Kidney epithelial cell (primary cell): ENCODE measurements around the gene MAPK1IP1L. TPM values are rescaled to one million over a fixed set of nuclear protein-coding genes. Genes with fewer than 3 reads are reported as not detected.
"Not testable (repeated sequence)": the region's sequence is repeated elsewhere in the genome, so short reads cannot be mapped to it uniquely, and the experiment has no call there.

Experiments
- DNase-seq: peaks from one replicate; pipeline ENCODE4 v3.0.0-alpha.2; 2010; ENCODE audit warnings: low read depth
- H3K27me3 ChIP-seq: 2 replicates; pipeline ENCODE4 v1.6.0; 2011; ENCODE audit warnings: low read length; ENCODE audit not compliant: control insufficient read depth, insufficient read depth
- H3K36me3 ChIP-seq: 2 replicates; pipeline ENCODE4 v1.5.1; 2011; ENCODE audit warnings: low read length; ENCODE audit not compliant: control insufficient read depth, insufficient read depth
- H3K4me3 ChIP-seq: 2 replicates; pipeline ENCODE4 v1.5.1; 2011; ENCODE audit warnings: low read depth, mild to moderate bottlenecking, control low read depth, low read length
- total RNA-seq: library from RNA; depleted of rRNA; stranded (reverse); fragments of >200 nt; gene quantifications from 2 replicates; pipeline ENCODE4 v1.2.3, GENCODE V29; 2015
- TF ChIP-seq, protein P1 (sequence below): IDR thresholded peaks from 2 replicates; pipeline ENCODE4 v1.5.1; 2011; ENCODE audit warnings: mild to moderate bottlenecking, moderate library complexity, low read length, control low read depth, inconsistent platforms; ENCODE audit not compliant: insufficient read depth, poor library complexity, severe bottlenecking

The MAPK1IP1L gene
- total RNA-seq, result 114 and 147 TPM in 2 replicates

- no peaks in the 10 kb centered on the region for H3K27me3 ChIP-seq
- H3K36me3 ChIP-seq, result no peaks in the 10 kb centered on the region
- H3K4me3 ChIP-seq, result peak within 1 kb of the TSS; percentile 100
- TF ChIP-seq, protein P1, sequence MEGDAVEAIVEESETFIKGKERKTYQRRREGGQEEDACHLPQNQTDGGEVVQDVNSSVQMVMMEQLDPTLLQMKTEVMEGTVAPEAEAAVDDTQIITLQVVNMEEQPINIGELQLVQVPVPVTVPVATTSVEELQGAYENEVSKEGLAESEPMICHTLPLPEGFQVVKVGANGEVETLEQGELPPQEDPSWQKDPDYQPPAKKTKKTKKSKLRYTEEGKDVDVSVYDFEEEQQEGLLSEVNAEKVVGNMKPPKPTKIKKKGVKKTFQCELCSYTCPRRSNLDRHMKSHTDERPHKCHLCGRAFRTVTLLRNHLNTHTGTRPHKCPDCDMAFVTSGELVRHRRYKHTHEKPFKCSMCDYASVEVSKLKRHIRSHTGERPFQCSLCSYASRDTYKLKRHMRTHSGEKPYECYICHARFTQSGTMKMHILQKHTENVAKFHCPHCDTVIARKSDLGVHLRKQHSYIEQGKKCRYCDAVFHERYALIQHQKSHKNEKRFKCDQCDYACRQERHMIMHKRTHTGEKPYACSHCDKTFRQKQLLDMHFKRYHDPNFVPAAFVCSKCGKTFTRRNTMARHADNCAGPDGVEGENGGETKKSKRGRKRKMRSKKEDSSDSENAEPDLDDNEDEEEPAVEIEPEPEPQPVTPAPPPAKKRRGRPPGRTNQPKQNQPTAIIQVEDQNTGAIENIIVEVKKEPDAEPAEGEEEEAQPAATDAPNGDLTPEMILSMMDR, result peak; percentile 61
- DNase-seq, result peak; percentile 61
Measured at GRCh38 chr14:55051423-55052268, at the start of gene MAPK1IP1L. Gene MAPK1IP1L (plus strand): TSS chr14:55051647. CDS start chr14:55061684, 10,037 bp downstream.

GRCh38 chr14:55005071-55005470 is 46.4 kb upstream of the MAPK1IP1L start:
- DNase-seq, result no peak
- TF ChIP-seq, protein P1, result no peak
- Histone ChIP-seq H3K4me3 (no peak overlapping the region), H3K27me3 (no peaks in the 10 kb centered on the region), H3K36me3 (no peaks in the 10 kb centered on the region)

GRCh38 chr14:55015006-55015405 is 36.4 kb upstream of the MAPK1IP1L start:
- Histone ChIP-seq H3K36me3 (no peaks in the 10 kb centered on the region), H3K4me3 (no peak overlapping the region), H3K27me3 (no peaks in the 10 kb centered on the region)
- TF ChIP-seq, protein P1, result no peak
- DNase-seq, result no peak

DNA sequence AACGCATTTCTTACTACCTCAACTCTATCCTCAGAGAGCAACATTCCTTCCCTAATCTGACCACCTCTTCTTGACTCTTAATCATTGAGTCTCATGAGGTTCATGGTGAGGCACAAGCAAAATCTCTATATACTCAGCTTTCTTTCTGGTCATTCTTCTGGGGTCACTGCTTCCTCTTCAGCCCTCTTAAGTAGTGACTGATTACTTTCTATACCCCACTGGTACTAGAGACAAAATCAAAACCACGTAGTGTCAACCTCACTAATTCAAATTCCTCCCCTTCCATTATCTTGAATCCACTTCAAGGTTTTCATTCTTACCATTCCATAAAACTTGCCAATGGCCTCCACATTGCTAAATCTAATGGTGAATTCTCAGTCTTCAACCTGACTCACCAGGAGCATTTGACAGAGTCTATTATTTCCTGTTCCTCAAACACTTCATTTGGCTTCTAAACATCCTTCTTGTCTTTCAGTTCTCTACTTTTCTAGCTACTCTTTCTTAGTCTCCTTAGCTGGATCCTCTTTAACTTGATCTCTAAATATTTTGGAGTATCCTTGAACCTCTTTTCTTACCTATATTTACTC is 31.4 kb upstream of the MAPK1IP1L start:
- Histone ChIP-seq H3K4me3 (no peak overlapping the region), H3K27me3 (no peaks in the 10 kb centered on the region), H3K36me3 (no peaks in the 10 kb centered on the region)
- TF ChIP-seq, protein P1, result no peak
- no peak for DNase-seq

- not testable (repeated sequence) for H3K36me3 ChIP-seq, H3K4me3 ChIP-seq, H3K27me3 ChIP-seq, DNase-seq
Measured at GRCh38 chr14:55024365-55024764, 27.1 kb upstream of the MAPK1IP1L start.

DNA sequence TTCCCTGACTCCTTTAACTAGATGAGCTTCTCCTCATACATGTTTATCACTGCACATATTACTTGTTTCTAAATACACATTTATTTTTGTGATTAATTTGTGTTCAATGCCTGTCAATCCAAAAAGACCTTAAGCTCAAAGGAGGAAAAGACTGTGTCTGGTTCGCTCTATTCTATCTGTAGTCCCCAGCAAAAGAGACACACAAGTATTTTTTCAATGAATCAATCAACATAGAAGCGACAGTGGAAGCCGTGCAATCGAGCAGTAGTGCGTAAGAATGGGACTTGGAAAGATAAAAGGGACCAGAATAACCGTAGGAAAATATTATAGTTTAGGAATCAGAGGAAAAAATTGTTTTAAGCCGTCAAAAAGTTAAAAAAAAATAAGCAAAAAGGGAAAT is 25.5 kb upstream of the MAPK1IP1L start:
- no peaks in the 10 kb centered on the region for H3K27me3 ChIP-seq
- H3K4me3 ChIP-seq, result peak overlapping the region; percentile 96
- TF ChIP-seq, protein P1, result no peak
- no peak for DNase-seq
- no peaks in the 10 kb centered on the region for H3K36me3 ChIP-seq
